Cardiac muscle cell (in vitro differentiated cells and primary cell): ENCODE measurements around the gene DPEP2NB. TPM values are rescaled to one million over a fixed set of nuclear protein-coding genes. Genes with fewer than 3 reads are reported as not detected.

Source experiments
- DNase-seq, 2 donors: peaks; one replicate each; pipeline versions ENCODE4 v3.0.0 to v3.0.0-alpha.2; 2010 to 2017; ENCODE audit warnings: low read depth in 1 of 2, low spot score in 1 of 2
- H3K27ac ChIP-seq: fragments of 200-600 bp; sonication (generic); 2 replicates; pipeline ENCODE4 v1.5.1; 2016
- H3K27me3 ChIP-seq: fragments of 200-600 bp; sonication (generic); 2 replicates; pipeline ENCODE4 v1.6.0; 2016; ENCODE audit warnings: control low read depth
- H3K36me3 ChIP-seq: fragments of 200-600 bp; sonication (generic); 2 replicates; pipeline ENCODE4 v1.5.1; 2016; ENCODE audit warnings: control low read depth
- H3K4me1 ChIP-seq: fragments of 200-600 bp; sonication (generic); 2 replicates; pipeline ENCODE4 v1.8.1; 2017; ENCODE audit warnings: low read depth, mild to moderate bottlenecking, mixed run types
- H3K4me3 ChIP-seq: fragments of 200-600 bp; sonication (generic); 2 replicates; pipeline ENCODE4 v1.5.1; 2016; ENCODE audit warnings: mild to moderate bottlenecking
- H3K9me3 ChIP-seq: fragments of 200-600 bp; sonication (generic); 2 replicates; pipeline ENCODE4 v1.5.1; 2017; ENCODE audit warnings: low read depth, mild to moderate bottlenecking, control low read depth
- polyA plus RNA-seq: library from polyadenylated mRNA; unstranded; fragments of >200 nt; fragmentation: Nextera tagmentation; extraction: Ambion mirVana; gene quantifications from 2 replicates; pipeline ENCODE4 v1.2.1, GENCODE V29; 2016
- total RNA-seq: library from RNA; depleted of rRNA; stranded (reverse); fragments of >200 nt; gene quantifications from 2 replicates; pipeline ENCODE4 v1.2.3, GENCODE V29; 2016
- TF ChIP-seq, protein P1 (sequence below): IDR thresholded peaks from 2 replicates; pipeline ENCODE4 v1.5.1; 2012; ENCODE audit warnings: low read depth, mild to moderate bottlenecking, low read length

The DPEP2NB gene
- total and polyA plus RNA-seq, 2 experiments from 2014 or later, result not detected

- H3K36me3 ChIP-seq, result no peaks in the 10 kb centered on the region
- H3K4me1 ChIP-seq, result no peaks in the 10 kb centered on the region
- no peaks in the 10 kb centered on the region for H3K9me3 ChIP-seq
- no peak overlapping the region for H3K4me3 ChIP-seq
- H3K27ac ChIP-seq, result no peak overlapping the region
- no peak for DNase-seq
- H3K27me3 ChIP-seq, result no peaks in the 10 kb centered on the region
- TF ChIP-seq, protein P1, sequence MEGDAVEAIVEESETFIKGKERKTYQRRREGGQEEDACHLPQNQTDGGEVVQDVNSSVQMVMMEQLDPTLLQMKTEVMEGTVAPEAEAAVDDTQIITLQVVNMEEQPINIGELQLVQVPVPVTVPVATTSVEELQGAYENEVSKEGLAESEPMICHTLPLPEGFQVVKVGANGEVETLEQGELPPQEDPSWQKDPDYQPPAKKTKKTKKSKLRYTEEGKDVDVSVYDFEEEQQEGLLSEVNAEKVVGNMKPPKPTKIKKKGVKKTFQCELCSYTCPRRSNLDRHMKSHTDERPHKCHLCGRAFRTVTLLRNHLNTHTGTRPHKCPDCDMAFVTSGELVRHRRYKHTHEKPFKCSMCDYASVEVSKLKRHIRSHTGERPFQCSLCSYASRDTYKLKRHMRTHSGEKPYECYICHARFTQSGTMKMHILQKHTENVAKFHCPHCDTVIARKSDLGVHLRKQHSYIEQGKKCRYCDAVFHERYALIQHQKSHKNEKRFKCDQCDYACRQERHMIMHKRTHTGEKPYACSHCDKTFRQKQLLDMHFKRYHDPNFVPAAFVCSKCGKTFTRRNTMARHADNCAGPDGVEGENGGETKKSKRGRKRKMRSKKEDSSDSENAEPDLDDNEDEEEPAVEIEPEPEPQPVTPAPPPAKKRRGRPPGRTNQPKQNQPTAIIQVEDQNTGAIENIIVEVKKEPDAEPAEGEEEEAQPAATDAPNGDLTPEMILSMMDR, result no peak
Measured at GRCh38 chr16:68028996-68029395, 13.3 kb upstream of the DPEP2NB start.

GRCh38 chr16:68022728-68023537 is 7.2 kb upstream of the DPEP2NB start, which contains the start of the genes DDX28 and DUS2:
Gene DDX28 (minus strand): TSS chr16:68023232. CDS start chr16:68023202, 30 bp downstream.
Gene DUS2 (plus strand): TSS chr16:68023284. CDS start chr16:68038024, 14,740 bp downstream.
- Histone ChIP-seq H3K27ac (peak within 1 kb of the TSS; percentile 95), H3K36me3 (no peaks in the 10 kb centered on the region), H3K4me3 (peak within 1 kb of the TSS; percentile 85), H3K27me3 (no peaks in the 10 kb centered on the region), H3K9me3 (no peaks in the 10 kb centered on the region), H3K4me1 (peaks cover 8% of the 10 kb centered on the region)
- TF ChIP-seq, protein P1, result no peak
- DNase-seq, result peak; percentile 92 to 95

DNA sequence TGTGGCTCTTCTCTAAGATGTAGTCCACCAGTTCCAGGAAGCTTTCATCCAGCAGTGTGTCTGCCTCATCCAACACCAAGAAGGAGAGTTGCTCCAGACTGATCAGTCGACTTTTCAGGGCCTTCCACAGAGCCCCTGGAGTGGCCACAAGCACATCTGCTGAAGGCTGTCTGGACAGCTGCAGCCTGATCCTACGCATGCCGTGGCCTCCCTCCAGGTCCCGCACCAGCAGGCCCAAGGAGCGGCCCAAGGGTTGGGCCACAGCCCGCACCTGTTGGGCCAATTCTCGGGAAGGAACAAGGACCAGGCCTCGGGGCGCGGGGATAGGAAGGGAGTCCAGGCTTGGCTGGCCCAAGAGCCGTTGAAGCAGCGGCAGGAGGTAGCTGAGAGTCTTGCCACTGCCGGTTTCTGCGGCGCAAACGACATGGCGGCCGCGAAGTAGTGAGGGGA is 6.6 kb upstream of the DPEP2NB start:
- H3K36me3 ChIP-seq, result no peaks in the 10 kb centered on the region
- TF ChIP-seq, protein P1, result no peak
- H3K4me3 ChIP-seq, result peak overlapping the region; percentile 85
- H3K4me1 ChIP-seq, result peaks cover 8% of the 10 kb centered on the region
- H3K27ac ChIP-seq, result peak overlapping the region; percentile 95
- H3K27me3 ChIP-seq, result no peaks in the 10 kb centered on the region
- no peak for DNase-seq
- H3K9me3 ChIP-seq, result no peaks in the 10 kb centered on the region

DNA sequence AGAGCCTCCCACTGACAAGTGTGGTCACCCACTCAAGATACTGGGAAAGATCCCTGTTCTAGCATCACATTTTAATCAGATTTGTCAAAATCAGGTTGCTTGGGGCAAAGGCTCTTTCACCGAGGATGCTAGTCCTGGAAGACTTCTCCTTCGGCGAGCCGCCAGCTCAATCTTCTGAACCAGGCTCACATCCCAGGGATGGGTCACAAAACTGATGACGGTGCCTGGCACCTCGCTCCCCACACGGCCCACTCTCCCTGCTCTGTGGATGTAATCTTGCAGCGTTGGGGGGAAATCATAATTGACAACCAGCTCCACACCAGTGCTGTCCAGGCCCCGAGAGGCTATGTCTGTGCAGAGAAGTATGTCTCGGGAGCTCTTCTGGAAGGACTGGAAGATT is 5.8 kb upstream of the DPEP2NB start:
- Histone ChIP-seq H3K27ac (no peak overlapping the region), H3K36me3 (no peaks in the 10 kb centered on the region), H3K4me3 (no peak overlapping the region), H3K27me3 (no peaks in the 10 kb centered on the region), H3K9me3 (no peaks in the 10 kb centered on the region), H3K4me1 (peaks cover 8% of the 10 kb centered on the region)
- TF ChIP-seq, protein P1, result no peak
- no peak for DNase-seq

GRCh38 chr16:68019167-68019680 is 3.5 kb upstream of the DPEP2NB start:
- H3K27ac ChIP-seq, result no peak overlapping the region
- DNase-seq, result no peak
- H3K9me3 ChIP-seq, result no peaks in the 10 kb centered on the region
- no peak overlapping the region for H3K4me3 ChIP-seq
- H3K36me3 ChIP-seq, result no peaks in the 10 kb centered on the region
- no peaks in the 10 kb centered on the region for H3K27me3 ChIP-seq
- TF ChIP-seq, protein P1, result no peak
- H3K4me1 ChIP-seq, result peaks cover 8% of the 10 kb centered on the region
